Panc1 (cell line): ENCODE data around the gene HOXA9. TPM values are rescaled to one million over a fixed set of nuclear protein-coding genes. Genes with fewer than 3 reads are reported as not detected.

Experiments used
- ATAC-seq: fragments of 200-7000 bp; cut with Tn5 transposase; 2 replicates; pipeline ENCODE4 v1.9.1; 2020; ENCODE audit warnings: mild to moderate bottlenecking, moderate library complexity
- BruUV-seq: library from RNA; stranded (reverse); fragments of 400-500 nt; replicated peaks from 2 replicates; lab custom pipeline; 2021; lab: Mats Ljungman, UMichigan
- CTCF ChIA-PET: fragments of 300-600 bp; sonication (Branson Sonifier 250); formaldehyde crosslinking; loops from one replicate; lab custom pipeline; 2022; ENCODE audit warnings: antibody characterized with exemption; lab: Charles Lee
- POLR2A ChIA-PET: fragments of 300-600 bp; sonication (Branson Sonifier 250); formaldehyde crosslinking; loops from one replicate; lab custom pipeline; 2022; ENCODE audit warnings: antibody characterized with exemption; lab: Charles Lee
- DNase-seq: peaks from one replicate; pipeline ENCODE4 v3.0.0-alpha.2; 2010; ENCODE audit warnings: low read depth, low spot score
- H3K27ac ChIP-seq: 2 replicates; pipeline ENCODE4 v1.5.1; 2011; ENCODE audit warnings: mild to moderate bottlenecking, low read length, inconsistent platforms
- H3K27me3 ChIP-seq: fragments of 200-500 bp; sonication (Bioruptor generic); 2 replicates; pipeline ENCODE4 v1.6.0; 2014; ENCODE audit warnings: low read length, inconsistent platforms; ENCODE audit not compliant: control insufficient read depth, insufficient read depth
- H3K36me3 ChIP-seq: fragments of 200-500 bp; sonication (Bioruptor generic); 2 replicates; pipeline ENCODE4 v1.5.1; 2014; ENCODE audit warnings: inconsistent platforms, mild to moderate bottlenecking, low read length, moderate library complexity; ENCODE audit not compliant: control insufficient read depth, insufficient read depth
- H3K4me1 ChIP-seq: 2 replicates; pipeline ENCODE4 v1.5.1; 2011; ENCODE audit warnings: inconsistent platforms, mild to moderate bottlenecking, low read length, moderate library complexity; ENCODE audit not compliant: control insufficient read depth, insufficient read depth
- H3K4me3 ChIP-seq, 2 experiments: 2 replicates each; pipeline ENCODE4 v1.5.1; 2011 to 2012; ENCODE audit warnings: low read depth in 2 of 2, low read length in 2 of 2, mild to moderate bottlenecking in 2 of 2, inconsistent platforms in 1 of 2, moderate library complexity in 1 of 2
- H3K9me3 ChIP-seq: fragments of 200-500 bp; sonication (Bioruptor generic); 2 replicates; pipeline ENCODE4 v1.5.1; 2014; ENCODE audit warnings: low read depth, mild to moderate bottlenecking, inconsistent platforms, low read length, moderate library complexity; ENCODE audit not compliant: control insufficient read depth, insufficient read depth
- POLR2AphosphoS5 ChIP-seq: IDR thresholded peaks from 2 replicates; pipeline ENCODE4 v1.6.1; 2012; ENCODE audit warnings: mild to moderate bottlenecking, low read depth, low read length, moderate library complexity
- REST ChIP-seq, 2 experiments: IDR thresholded peaks; 2 replicates each; pipeline ENCODE4 v1.6.1; 2011 to 2012; ENCODE audit warnings: low read depth in 2 of 2, control low read depth in 1 of 2, low read length in 1 of 2, mild to moderate bottlenecking in 1 of 2, moderate library complexity in 1 of 2; ENCODE audit not compliant: insufficient read depth in 1 of 2
- SIN3A ChIP-seq: IDR thresholded peaks from 2 replicates; pipeline ENCODE4 v1.6.1; 2012; ENCODE audit warnings: low read depth, mild to moderate bottlenecking, low read length, moderate library complexity, borderline replicate concordance; ENCODE audit not compliant: insufficient read depth
- TCF7L2 ChIP-seq: IDR thresholded peaks from 2 replicates; pipeline ENCODE4 v1.6.1; 2011; ENCODE audit warnings: mild to moderate bottlenecking, low read depth, low read length, inconsistent platforms
- in situ Hi-C: cut with HindIII; loops from 2 replicates; pipeline ENCODE4 v1.10.0; 2016; ENCODE audit warnings: low sequenced_read_pairs, low pct_unique_long_range_greater_than_20kb
- intact Hi-C: fragments of 100-400 bp; cut with micrococcal nuclease; formaldehyde crosslinking; loops from one replicate; pipeline ENCODE4 v1.10.0; 2022; ENCODE audit not compliant: unreplicated experiment
- total RNA-seq: library from RNA; stranded (reverse); gene quantifications from one replicate; pipeline ENCODE4 v1.2.1, GENCODE V29; 2021; ENCODE audit not compliant: unreplicated experiment
- TF ChIP-seq, protein P1 (sequence below): fragments of 450-650 bp; IDR thresholded peaks from 2 replicates; pipeline ENCODE4 v1.5.1; 2017; ENCODE audit warnings: mild to moderate bottlenecking

HOXA9 gene
- total RNA-seq, 1 experiment from 2014 or later: not detected

GRCh38 chr7:27132978-27133377 lies 32.4 kb downstream of the HOXA9 start:
- POLR2A ChIA-PET: interaction anchor here (0.6 kb wide), 1 partner anchor 222 kb away, joined by 10 read pairs; no protein-coding TSS in a partner anchor
- H3K4me1 ChIP-seq: peaks cover 74% of the 10 kb centered on the region
- H3K36me3 ChIP-seq: no peaks in the 10 kb centered on the region
- in situ Hi-C loops: no loop called here
- CTCF ChIA-PET: no interaction called here
- DNase-seq (no peak), ATAC-seq (no peak)
- no peaks in the 10 kb centered on the region for H3K9me3 ChIP-seq
- H3K27ac ChIP-seq: peak overlapping the region; percentile 98
- intact Hi-C loops: no loop called here
- TF ChIP-seq SIN3A: no peak
- TF ChIP-seq POLR2AphosphoS5: no peak
- TF ChIP-seq REST (IDR thresholded peaks at IDR 0.05; ENCODE audit: insufficient read depth in 1 of 2, low read depth in 2 of 2, low read length in 1 of 2): no peak
- TF ChIP-seq, protein P1, sequence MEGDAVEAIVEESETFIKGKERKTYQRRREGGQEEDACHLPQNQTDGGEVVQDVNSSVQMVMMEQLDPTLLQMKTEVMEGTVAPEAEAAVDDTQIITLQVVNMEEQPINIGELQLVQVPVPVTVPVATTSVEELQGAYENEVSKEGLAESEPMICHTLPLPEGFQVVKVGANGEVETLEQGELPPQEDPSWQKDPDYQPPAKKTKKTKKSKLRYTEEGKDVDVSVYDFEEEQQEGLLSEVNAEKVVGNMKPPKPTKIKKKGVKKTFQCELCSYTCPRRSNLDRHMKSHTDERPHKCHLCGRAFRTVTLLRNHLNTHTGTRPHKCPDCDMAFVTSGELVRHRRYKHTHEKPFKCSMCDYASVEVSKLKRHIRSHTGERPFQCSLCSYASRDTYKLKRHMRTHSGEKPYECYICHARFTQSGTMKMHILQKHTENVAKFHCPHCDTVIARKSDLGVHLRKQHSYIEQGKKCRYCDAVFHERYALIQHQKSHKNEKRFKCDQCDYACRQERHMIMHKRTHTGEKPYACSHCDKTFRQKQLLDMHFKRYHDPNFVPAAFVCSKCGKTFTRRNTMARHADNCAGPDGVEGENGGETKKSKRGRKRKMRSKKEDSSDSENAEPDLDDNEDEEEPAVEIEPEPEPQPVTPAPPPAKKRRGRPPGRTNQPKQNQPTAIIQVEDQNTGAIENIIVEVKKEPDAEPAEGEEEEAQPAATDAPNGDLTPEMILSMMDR: no peak
- TF ChIP-seq TCF7L2: no peak
- BruUV-seq: no TSS peak
- no peak overlapping the region; a peak in 1 of 4 replicates for H3K4me3 ChIP-seq
- H3K27me3 ChIP-seq: no peaks in the 10 kb centered on the region

DNA sequence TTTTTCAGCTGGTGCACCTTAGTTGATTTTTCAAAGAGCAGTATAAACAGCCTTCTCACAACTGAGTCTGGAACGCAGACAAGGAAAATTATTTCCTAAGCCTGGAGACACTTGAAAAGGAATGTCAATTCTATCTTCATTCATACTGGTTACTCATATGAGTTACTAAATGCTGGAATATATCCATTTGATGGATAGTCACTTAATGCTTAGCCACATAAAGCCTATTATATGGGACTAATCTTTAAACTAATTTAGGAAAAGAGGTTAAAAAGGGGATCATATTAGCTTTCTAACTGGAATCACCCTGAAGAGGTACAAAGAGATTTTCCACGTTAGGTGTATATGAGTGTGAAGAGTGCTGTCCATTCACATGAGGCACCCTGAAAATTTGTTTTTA lies 33.1 kb downstream of the HOXA9 start:
- in situ Hi-C loops (no loop called here), intact Hi-C loops (no loop called here)
- H3K4me1 ChIP-seq: peaks cover 75% of the 10 kb centered on the region
- H3K27ac ChIP-seq: peak overlapping the region; percentile 98
- H3K27me3 ChIP-seq: no peaks in the 10 kb centered on the region
- ChIA-PET POLR2A (interaction anchor here (0.6 kb wide), 1 partner anchor 221 kb away, joined by 10 read pairs; no protein-coding TSS in a partner anchor), CTCF (interaction anchor here (0.6 kb wide), 1 partner anchor 457 kb away, joined by 3 read pairs; no protein-coding TSS in a partner anchor)
- TF ChIP-seq TCF7L2: no peak
- no peak for TF ChIP-seq SIN3A
- TF ChIP-seq, protein P1: no peak
- no peak for TF ChIP-seq POLR2AphosphoS5
- H3K9me3 ChIP-seq: no peaks in the 10 kb centered on the region
- BruUV-seq: no TSS peak
- DNase-seq (no peak), ATAC-seq (no peak)
- no peak overlapping the region for H3K4me3 ChIP-seq
- H3K36me3 ChIP-seq: no peaks in the 10 kb centered on the region
